MCF 10A (cell line): Measurements from ENCODE around the gene LRRFIP1. TPM values are rescaled to one million over a fixed set of nuclear protein-coding genes. Genes with fewer than 3 reads are reported as not detected.

Source experiments
- BruUV-seq: library from RNA; stranded (reverse); fragments of 400-500 nt; replicated peaks from 2 replicates; lab custom pipeline; 2021; lab: Mats Ljungman, UMichigan
- CTCF ChIA-PET: fragments of 300-600 bp; sonication (Branson Sonifier 250); formaldehyde crosslinking; extraction: SDS; loops from one replicate; lab custom pipeline; 2021; ENCODE audit warnings: antibody characterized with exemption, inconsistent platforms; lab: Yijun Ruan, JAX
- POLR2A ChIA-PET: fragments of 300-600, 350-650 bp; sonication (Branson Sonifier 250); formaldehyde crosslinking; extraction: SDS; loops from one replicate; lab custom pipeline; 2020; ENCODE audit warnings: antibody characterized with exemption, inconsistent platforms; lab: Yijun Ruan, JAX
- DNase-seq: peaks from one replicate; pipeline ENCODE4 v3.0.0-alpha.2; 2018; ENCODE audit not compliant: unreplicated experiment
- H3K27ac Mint-ChIP-seq: one replicate; pipeline ENCODE4 v1.8.0; 2022; ENCODE audit warnings: mild to moderate bottlenecking, low read depth, mixed read lengths; ENCODE audit not compliant: unreplicated experiment
- H3K27me3 Mint-ChIP-seq: one replicate; pipeline ENCODE4 v1.8.0; 2022; ENCODE audit warnings: mixed read lengths; ENCODE audit not compliant: insufficient read depth, unreplicated experiment
- H3K36me3 Mint-ChIP-seq: one replicate; pipeline ENCODE4 v1.8.0; 2022; ENCODE audit warnings: mild to moderate bottlenecking, moderate library complexity, mixed read lengths; ENCODE audit not compliant: insufficient read depth, unreplicated experiment
- H3K4me1 Mint-ChIP-seq: one replicate; pipeline ENCODE4 v1.8.0; 2022; ENCODE audit warnings: mixed read lengths; ENCODE audit not compliant: insufficient read depth, unreplicated experiment
- H3K4me3 Mint-ChIP-seq: one replicate; pipeline ENCODE4 v1.8.0; 2022; ENCODE audit warnings: mild to moderate bottlenecking, moderate library complexity, mixed read lengths; ENCODE audit not compliant: unreplicated experiment
- H3K9me3 Mint-ChIP-seq: one replicate; pipeline ENCODE4 v1.8.0; 2022; ENCODE audit warnings: mixed read lengths; ENCODE audit not compliant: unreplicated experiment
- intact Hi-C: fragments of 100-400 bp; cut with micrococcal nuclease; formaldehyde crosslinking; loops from 2 replicates; pipeline ENCODE4 v1.14.1; 2022
- total RNA-seq: library from RNA; stranded (reverse); gene quantifications from 2 replicates; pipeline ENCODE4 v1.2.3, GENCODE V29; 2022
- TF ChIP-seq, protein P1 (sequence below): fragments of 200-600 bp; IDR thresholded peaks from one replicate; pipeline ENCODE4 v1.8.0; 2022; ENCODE audit warnings: antibody characterized with exemption, mild to moderate bottlenecking; ENCODE audit not compliant: unreplicated experiment

Gene LRRFIP1
- total RNA-seq, 1 experiment from 2014 or later, result 197 TPM

DNA sequence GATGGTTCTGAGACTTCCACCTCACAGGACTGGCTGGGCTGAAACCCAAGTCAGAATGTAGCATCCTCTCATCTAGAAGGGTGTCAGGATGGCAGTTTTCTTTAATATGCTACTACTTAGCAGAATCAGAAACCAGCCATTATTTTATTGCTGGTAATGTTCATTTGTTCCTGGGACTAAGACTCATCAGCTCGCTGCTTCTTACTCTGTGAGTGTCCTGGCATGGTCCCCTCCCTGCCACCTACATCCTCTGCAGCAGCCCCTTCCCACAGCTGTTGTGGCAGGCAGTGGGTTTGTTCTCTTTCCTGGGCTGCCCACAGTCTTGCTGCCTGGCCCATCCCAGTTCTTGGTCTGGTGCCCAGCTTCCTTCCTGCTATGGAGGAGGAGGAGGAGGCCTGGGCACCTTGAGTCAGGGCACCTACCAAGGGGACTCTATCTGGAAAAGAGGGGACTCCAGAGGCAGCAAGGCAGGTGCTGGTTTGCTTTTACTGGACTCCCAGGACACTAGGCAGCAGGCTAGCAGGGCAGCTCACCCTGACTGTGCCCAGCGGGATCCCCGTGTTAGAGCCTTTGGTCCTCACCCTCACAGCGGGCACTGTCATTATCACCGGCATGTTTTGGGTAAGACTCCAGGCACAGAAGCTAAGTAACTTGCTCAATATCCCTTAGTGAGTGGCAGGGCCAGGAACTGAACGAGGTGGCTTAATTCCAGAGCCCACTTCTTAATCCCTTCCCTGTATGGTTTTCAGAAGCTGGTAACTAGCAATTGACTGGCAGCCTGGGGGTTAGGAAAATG, 62.1 kb downstream of the LRRFIP1 start:
- H3K9me3 Mint-ChIP-seq, result no peaks in the 10 kb centered on the region
- H3K27me3 Mint-ChIP-seq, result no peaks in the 10 kb centered on the region
- H3K36me3 Mint-ChIP-seq, result no peaks in the 10 kb centered on the region
- intact Hi-C loops, result no loop called here
- peak; percentile 69 for DNase-seq
- peak overlapping the region; percentile 53 for H3K4me3 Mint-ChIP-seq
- peak overlapping the region; percentile 100 for H3K27ac Mint-ChIP-seq
- peaks cover 43% of the 10 kb centered on the region for H3K4me1 Mint-ChIP-seq
- ChIA-PET POLR2A (interaction anchor here (0.7 to 10.0 kb wide), 7 partner anchors 14 to 602 kb away, joined by 3 to 150 read pairs (median 4); no protein-coding TSS in a partner anchor), CTCF (interaction anchor here (0.5 to 5.9 kb wide), 12 partner anchors 12 to 575 kb away, joined by 3 to 45 read pairs (median 4); no protein-coding TSS in a partner anchor)
- no TSS peak for BruUV-seq
- TF ChIP-seq, protein P1, sequence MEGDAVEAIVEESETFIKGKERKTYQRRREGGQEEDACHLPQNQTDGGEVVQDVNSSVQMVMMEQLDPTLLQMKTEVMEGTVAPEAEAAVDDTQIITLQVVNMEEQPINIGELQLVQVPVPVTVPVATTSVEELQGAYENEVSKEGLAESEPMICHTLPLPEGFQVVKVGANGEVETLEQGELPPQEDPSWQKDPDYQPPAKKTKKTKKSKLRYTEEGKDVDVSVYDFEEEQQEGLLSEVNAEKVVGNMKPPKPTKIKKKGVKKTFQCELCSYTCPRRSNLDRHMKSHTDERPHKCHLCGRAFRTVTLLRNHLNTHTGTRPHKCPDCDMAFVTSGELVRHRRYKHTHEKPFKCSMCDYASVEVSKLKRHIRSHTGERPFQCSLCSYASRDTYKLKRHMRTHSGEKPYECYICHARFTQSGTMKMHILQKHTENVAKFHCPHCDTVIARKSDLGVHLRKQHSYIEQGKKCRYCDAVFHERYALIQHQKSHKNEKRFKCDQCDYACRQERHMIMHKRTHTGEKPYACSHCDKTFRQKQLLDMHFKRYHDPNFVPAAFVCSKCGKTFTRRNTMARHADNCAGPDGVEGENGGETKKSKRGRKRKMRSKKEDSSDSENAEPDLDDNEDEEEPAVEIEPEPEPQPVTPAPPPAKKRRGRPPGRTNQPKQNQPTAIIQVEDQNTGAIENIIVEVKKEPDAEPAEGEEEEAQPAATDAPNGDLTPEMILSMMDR, result no peak

DNA sequence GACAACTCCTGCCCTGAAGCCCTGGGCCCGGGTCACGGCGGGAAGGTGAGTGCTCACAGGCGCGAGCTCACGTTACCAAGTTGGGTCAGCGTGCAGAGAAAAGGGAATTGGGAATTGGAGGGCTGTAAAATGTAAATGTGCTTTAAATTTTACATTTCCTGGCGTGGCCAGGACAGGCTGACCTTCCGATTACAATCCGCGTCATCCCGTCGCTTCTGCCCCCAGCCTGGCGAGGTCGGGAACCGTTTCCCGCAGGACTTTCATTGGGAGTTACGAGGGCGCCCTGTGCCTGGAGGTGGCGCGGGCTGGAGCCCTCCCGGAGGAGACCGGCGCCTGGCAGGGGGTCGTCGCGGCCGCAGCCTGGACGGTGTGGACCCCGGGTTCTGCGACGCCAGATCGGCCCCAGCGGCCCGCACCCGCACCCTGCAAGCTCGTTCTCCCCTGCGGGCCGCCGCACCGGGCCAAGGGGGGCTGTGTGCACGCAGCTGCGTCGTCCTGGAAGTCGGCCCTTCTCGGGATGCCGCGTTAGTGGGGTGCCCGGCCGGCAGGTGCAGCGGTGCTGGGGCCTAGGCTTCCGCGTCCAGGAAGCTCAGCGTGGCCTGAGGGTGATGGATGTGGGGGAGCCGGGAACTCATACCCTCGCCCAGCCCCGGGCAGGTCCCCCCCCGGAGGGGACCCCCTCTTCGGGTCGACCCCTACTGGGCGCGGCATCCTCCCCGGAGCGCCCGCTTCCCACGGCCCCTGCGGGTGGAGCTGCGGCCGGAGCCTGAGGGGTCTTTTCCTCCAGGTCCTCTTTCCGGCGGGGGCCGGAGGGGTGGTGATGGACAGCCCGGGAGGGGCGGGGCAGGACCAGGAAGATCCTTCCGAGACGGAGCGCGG, 63.9 kb downstream of the LRRFIP1 start:
- no peak for DNase-seq
- H3K4me3 Mint-ChIP-seq, result peak overlapping the region; percentile 53
- no peaks in the 10 kb centered on the region for H3K27me3 Mint-ChIP-seq
- ChIA-PET POLR2A (interaction anchor here (0.7 to 10.0 kb wide), 4 partner anchors 16 to 39 kb away, joined by 3 to 150 read pairs (median 14); no protein-coding TSS in a partner anchor), CTCF (interaction anchor here (1.0 to 5.9 kb wide), 3 partner anchors 18 to 54 kb away, joined by 3 to 45 read pairs (median 4); no protein-coding TSS in a partner anchor)
- H3K27ac Mint-ChIP-seq, result no peak overlapping the region
- H3K9me3 Mint-ChIP-seq, result no peaks in the 10 kb centered on the region
- intact Hi-C loops, result no loop called here
- H3K4me1 Mint-ChIP-seq, result peaks cover 49% of the 10 kb centered on the region
- BruUV-seq, result no TSS peak
- TF ChIP-seq, protein P1, result no peak
- no peaks in the 10 kb centered on the region for H3K36me3 Mint-ChIP-seq

DNA sequence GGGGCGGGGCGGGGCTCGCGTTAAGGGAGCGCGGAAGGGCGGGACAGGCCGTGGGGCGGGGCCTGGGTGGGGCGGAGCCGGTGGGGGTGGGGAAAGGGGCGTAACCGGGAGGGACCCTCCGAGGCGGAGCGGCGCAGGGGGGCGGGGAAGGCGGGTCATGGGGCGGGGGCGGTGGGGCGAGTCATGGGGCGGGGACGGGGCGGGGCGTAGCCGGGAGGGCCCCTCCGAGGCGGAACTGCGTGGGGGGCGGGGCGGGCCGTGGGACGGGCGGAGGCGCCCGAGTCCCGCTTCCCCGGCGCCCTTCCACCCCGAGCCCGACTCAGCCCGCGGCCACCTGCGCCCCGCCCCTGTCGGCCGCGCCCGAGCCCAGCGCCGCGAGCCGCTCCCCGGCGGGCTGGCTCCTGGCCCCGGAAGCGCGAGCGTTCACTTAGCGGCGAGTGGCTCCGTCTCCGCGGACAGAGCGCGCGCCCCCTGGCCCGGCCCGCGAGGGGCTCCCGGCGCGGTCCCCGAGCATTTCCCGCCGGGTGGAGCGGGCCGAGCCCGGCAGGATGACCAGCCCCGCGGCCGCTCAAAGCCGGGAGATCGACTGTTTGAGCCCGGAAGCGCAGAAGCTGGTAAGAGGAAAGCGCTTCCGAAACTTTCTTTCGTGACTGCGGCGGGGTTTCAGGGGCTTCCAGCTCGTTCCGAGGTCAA, 64.7 kb downstream of the LRRFIP1 start:
- Mint-ChIP-seq H3K4me1 (peaks cover 51% of the 10 kb centered on the region), H3K4me3 (peak overlapping the region; percentile 83), H3K9me3 (no peaks in the 10 kb centered on the region), H3K27me3 (no peaks in the 10 kb centered on the region), H3K27ac (peak overlapping the region; percentile 98), H3K36me3 (no peaks in the 10 kb centered on the region)
- ChIA-PET CTCF (interaction anchor here (1.0 to 5.9 kb wide), 3 partner anchors 18 to 53 kb away, joined by 3 to 45 read pairs (median 14); no protein-coding TSS in a partner anchor), POLR2A (interaction anchor here (0.6 to 10.0 kb wide), 20 partner anchors 8 to 926 kb away, joined by 3 to 150 read pairs (median 4); partner anchors contain the start of gene RAB17)
- TF ChIP-seq, protein P1, result no peak
- peak; percentile 91 for DNase-seq
- intact Hi-C loops, result no loop called here
- no TSS peak for BruUV-seq
